MV-4-11 (cell line): ENCODE data around the gene RPL13.
A peak's percentile ranks its signal among the peaks of the same experiment; 100 is the strongest.

ENCODE experiments used
- DNase-seq: peaks from one replicate; lab custom pipeline; 2025; lab: John Stamatoyannopoulos, UW

RPL13 gene

GRCh38 chr16:89545044-89545830, 15.2 kb upstream of the RPL13 start:
- DNase-seq, result no peak

- DNase-seq, result no peak
Measured at GRCh38 chr16:89545831-89546574, 14.5 kb upstream of the RPL13 start.

GRCh38 chr16:89546781-89547180, 13.7 kb upstream of the RPL13 start:
- no peak for DNase-seq

- no peak for DNase-seq
Measured at GRCh38 chr16:89547291-89547690, 13.2 kb upstream of the RPL13 start.

GRCh38 chr16:89547860-89548259, 12.6 kb upstream of the RPL13 start:
- no peak for DNase-seq

GRCh38 chr16:89548344-89549006, 12.0 kb upstream of the RPL13 start:
- no peak for DNase-seq

GRCh38 chr16:89549007-89549700, 11.3 kb upstream of the RPL13 start:
- DNase-seq, result no peak

GRCh38 chr16:89550421-89551007, 10.0 kb upstream of the RPL13 start:
- no peak for DNase-seq

- no peak for DNase-seq
Measured at GRCh38 chr16:89552329-89552728, 8.2 kb upstream of the RPL13 start.

- DNase-seq, result no peak
Measured at GRCh38 chr16:89552913-89553312, 7.6 kb upstream of the RPL13 start.

- no peak for DNase-seq
Measured at GRCh38 chr16:89553733-89554132, 6.7 kb upstream of the RPL13 start.

- DNase-seq, result no peak
Measured at GRCh38 chr16:89554343-89554742, 6.1 kb upstream of the RPL13 start.

GRCh38 chr16:89555265-89555664, 5.2 kb upstream of the RPL13 start:
- no peak for DNase-seq

- peak; percentile 10 for DNase-seq
Measured at GRCh38 chr16:89555780-89556179, 4.7 kb upstream of the RPL13 start.

- DNase-seq, result peak; percentile 68
Measured at GRCh38 chr16:89556750-89557689, 3.5 kb upstream of the RPL13 start.

- DNase-seq, result no peak
Measured at GRCh38 chr16:89557690-89558490, 2.6 kb upstream of the RPL13 start.

- no peak for DNase-seq
Measured at GRCh38 chr16:89561142-89561883, 831 bp downstream of the RPL13 start.

GRCh38 chr16:89561884-89562599, 1.6 kb downstream of the RPL13 start:
- peak; percentile 19 for DNase-seq

- peak; percentile 16 for DNase-seq
Measured at GRCh38 chr16:89562939-89563338, 2.5 kb downstream of the RPL13 start.
